Smooth muscle cell (in vitro differentiated cells): Measurements from ENCODE around the gene TRIM39. TPM values are rescaled to one million over a fixed set of nuclear protein-coding genes. Genes with fewer than 3 reads are reported as not detected.

ENCODE experiments used
- DNase-seq: peaks from one replicate; lab custom pipeline; 2025; ENCODE audit not compliant: unreplicated experiment; lab: John Stamatoyannopoulos, UW
- H2AFZ ChIP-seq: fragments of 200-600 bp; sonication (generic); 2 replicates; pipeline ENCODE4 v1.6.0; 2016; ENCODE audit warnings: antibody characterized with exemption, low read depth, mild to moderate bottlenecking
- H3F3A ChIP-seq: fragments of 200-600 bp; sonication (generic); 2 replicates; pipeline ENCODE4 v1.6.0; 2017; ENCODE audit warnings: antibody characterized with exemption, low read depth
- H3K27ac ChIP-seq: fragments of 200-600 bp; sonication (generic); 2 replicates; pipeline ENCODE4 v1.5.1; 2016; ENCODE audit warnings: low read depth, mild to moderate bottlenecking
- H3K27me3 ChIP-seq: fragments of 200-600 bp; sonication (generic); 2 replicates; pipeline ENCODE4 v1.6.1; 2016; ENCODE audit warnings: low read depth, mild to moderate bottlenecking
- H3K36me3 ChIP-seq: fragments of 200-600 bp; sonication (generic); 2 replicates; pipeline ENCODE4 v1.5.1; 2016; ENCODE audit warnings: low read depth
- H3K4me1 ChIP-seq: fragments of 200-600 bp; sonication (generic); 2 replicates; pipeline ENCODE4 v1.5.1; 2016; ENCODE audit warnings: low read depth
- H3K4me2 ChIP-seq: fragments of 200-600 bp; sonication (generic); 2 replicates; pipeline ENCODE4 v1.6.0; 2016; ENCODE audit warnings: mild to moderate bottlenecking
- H3K4me3 ChIP-seq: fragments of 200-600 bp; sonication (generic); 2 replicates; pipeline ENCODE4 v1.5.1; 2016; ENCODE audit warnings: mild to moderate bottlenecking
- H3K79me2 ChIP-seq: fragments of 200-600 bp; sonication (generic); 2 replicates; pipeline ENCODE4 v1.6.0; 2016; ENCODE audit warnings: low read depth, mild to moderate bottlenecking
- H3K9ac ChIP-seq: fragments of 200-600 bp; sonication (generic); 2 replicates; pipeline ENCODE4 v1.6.0; 2016; ENCODE audit warnings: low read depth
- H3K9me3 ChIP-seq: fragments of 200-600 bp; sonication (generic); replicated peaks from 2 replicates; pipeline ENCODE4 v1.5.1; 2016; ENCODE audit warnings: low read depth
- H4K20me1 ChIP-seq: fragments of 200-600 bp; sonication (generic); 2 replicates; pipeline ENCODE4 v1.6.0; 2016; ENCODE audit warnings: low read depth
- WGBS: methylation state at CpG from one replicate; pipeline ENCODE4 v1.1.7; 2016; ENCODE audit warnings: low lambda C conversion rate; 5-methylcytosine and 5-hydroxymethylcytosine counted together
- polyA plus RNA-seq: library from polyadenylated mRNA; unstranded; fragments of >200 nt; fragmentation: Nextera tagmentation; extraction: Ambion mirVana; gene quantifications from 2 replicates; pipeline ENCODE4 v1.2.1, GENCODE V29; 2016
- total RNA-seq: library from RNA; depleted of rRNA; stranded (reverse); fragments of >200 nt; gene quantifications from 2 replicates; pipeline ENCODE4 v1.2.3, GENCODE V29; 2014
- TF ChIP-seq, protein P1 (sequence below): fragments of 200-600 bp; sonication (generic); IDR thresholded peaks from 2 replicates; pipeline ENCODE4 v1.5.1; 2017; ENCODE audit warnings: borderline replicate concordance, mild to moderate bottlenecking, antibody characterized with exemption; ENCODE audit not compliant: insufficient read depth, poor library complexity, severe bottlenecking

The TRIM39 gene
- total and polyA plus RNA-seq, 2 experiments from 2014 or later = 12.4 to 22.6 TPM

DNA sequence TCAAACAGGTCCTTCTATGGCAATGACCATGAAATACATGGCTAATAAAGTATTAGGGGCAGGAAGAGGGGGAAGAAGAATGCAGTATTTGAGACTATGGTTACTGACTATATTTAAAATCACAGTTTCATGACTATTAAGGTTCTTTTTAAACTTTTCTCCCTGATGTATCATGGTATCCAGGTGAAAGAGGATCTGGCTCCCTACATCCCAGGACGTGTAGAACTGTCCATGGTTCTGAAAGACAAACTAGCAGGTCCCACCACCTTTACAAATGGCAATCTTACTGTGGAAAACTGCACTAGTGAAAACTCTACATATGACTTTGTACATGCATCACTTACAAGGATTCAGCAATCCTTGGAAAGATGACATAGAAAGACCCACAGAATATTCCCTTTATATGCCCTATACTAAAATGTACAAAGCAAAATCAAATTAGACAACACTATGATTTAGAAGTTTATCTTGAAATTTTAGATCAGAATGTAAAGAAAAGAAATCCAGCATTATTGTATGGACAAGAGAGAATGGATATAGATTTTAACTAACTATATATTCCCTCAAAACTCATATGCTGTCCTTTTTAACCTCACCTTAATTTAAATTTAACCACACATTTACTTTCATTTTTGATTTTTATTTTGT, 51.7 kb downstream of the TRIM39 start:
- no peak overlapping the region for H2AFZ ChIP-seq
- DNase-seq = no peak
- no peak overlapping the region for H3K4me3 ChIP-seq
- no peak overlapping the region for H3K27ac ChIP-seq
- TF ChIP-seq, protein P1, sequence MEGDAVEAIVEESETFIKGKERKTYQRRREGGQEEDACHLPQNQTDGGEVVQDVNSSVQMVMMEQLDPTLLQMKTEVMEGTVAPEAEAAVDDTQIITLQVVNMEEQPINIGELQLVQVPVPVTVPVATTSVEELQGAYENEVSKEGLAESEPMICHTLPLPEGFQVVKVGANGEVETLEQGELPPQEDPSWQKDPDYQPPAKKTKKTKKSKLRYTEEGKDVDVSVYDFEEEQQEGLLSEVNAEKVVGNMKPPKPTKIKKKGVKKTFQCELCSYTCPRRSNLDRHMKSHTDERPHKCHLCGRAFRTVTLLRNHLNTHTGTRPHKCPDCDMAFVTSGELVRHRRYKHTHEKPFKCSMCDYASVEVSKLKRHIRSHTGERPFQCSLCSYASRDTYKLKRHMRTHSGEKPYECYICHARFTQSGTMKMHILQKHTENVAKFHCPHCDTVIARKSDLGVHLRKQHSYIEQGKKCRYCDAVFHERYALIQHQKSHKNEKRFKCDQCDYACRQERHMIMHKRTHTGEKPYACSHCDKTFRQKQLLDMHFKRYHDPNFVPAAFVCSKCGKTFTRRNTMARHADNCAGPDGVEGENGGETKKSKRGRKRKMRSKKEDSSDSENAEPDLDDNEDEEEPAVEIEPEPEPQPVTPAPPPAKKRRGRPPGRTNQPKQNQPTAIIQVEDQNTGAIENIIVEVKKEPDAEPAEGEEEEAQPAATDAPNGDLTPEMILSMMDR = no peak
- 0% methylated on average over 1 of the region's 1 CpG for WGBS
- H3K4me1 ChIP-seq = no peaks in the 10 kb centered on the region
- H3K27me3 ChIP-seq = peaks cover 58% of the 10 kb centered on the region
- H3K9me3 ChIP-seq = no peaks in the 10 kb centered on the region
- H3K4me2 ChIP-seq = no peak overlapping the region
- H3K36me3 ChIP-seq = no peaks in the 10 kb centered on the region
- H4K20me1 ChIP-seq = no peaks in the 10 kb centered on the region
- H3K79me2 ChIP-seq = no peaks in the 10 kb centered on the region
- no peaks in the 10 kb centered on the region for H3F3A ChIP-seq
- no peak overlapping the region for H3K9ac ChIP-seq

DNA sequence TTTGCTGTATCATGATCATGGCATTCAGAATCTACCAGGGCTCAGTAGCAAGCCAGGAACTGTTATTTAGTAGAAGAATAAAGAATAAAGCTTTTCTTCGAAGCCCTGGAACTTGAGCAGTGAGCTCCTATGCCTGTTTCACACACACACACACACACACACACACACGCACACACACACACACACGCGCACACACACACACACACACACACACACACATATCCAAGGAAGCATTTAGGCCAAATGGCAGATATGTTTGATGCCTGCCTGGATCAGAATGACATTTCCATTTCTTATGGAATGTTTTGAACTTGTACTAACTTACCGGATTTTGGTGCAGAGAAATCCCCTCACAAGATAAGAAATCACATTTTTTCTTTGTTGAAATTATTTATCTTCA, 53.7 kb downstream of the TRIM39 start:
- 56% methylated on average over 5 of the region's 5 CpGs for WGBS
- no peaks in the 10 kb centered on the region for H3K4me1 ChIP-seq
- no peak overlapping the region for H3K9ac ChIP-seq
- no peaks in the 10 kb centered on the region for H3K9me3 ChIP-seq
- no peak overlapping the region for H3K4me2 ChIP-seq
- H3K36me3 ChIP-seq = no peaks in the 10 kb centered on the region
- no peaks in the 10 kb centered on the region for H4K20me1 ChIP-seq
- H3K79me2 ChIP-seq = no peaks in the 10 kb centered on the region
- H3K27ac ChIP-seq = no peak overlapping the region
- DNase-seq = no peak
- H2AFZ ChIP-seq = no peak overlapping the region
- TF ChIP-seq, protein P1 = no peak
- no peak overlapping the region for H3K4me3 ChIP-seq
- no peaks in the 10 kb centered on the region for H3F3A ChIP-seq
- H3K27me3 ChIP-seq = peaks cover 61% of the 10 kb centered on the region

DNA sequence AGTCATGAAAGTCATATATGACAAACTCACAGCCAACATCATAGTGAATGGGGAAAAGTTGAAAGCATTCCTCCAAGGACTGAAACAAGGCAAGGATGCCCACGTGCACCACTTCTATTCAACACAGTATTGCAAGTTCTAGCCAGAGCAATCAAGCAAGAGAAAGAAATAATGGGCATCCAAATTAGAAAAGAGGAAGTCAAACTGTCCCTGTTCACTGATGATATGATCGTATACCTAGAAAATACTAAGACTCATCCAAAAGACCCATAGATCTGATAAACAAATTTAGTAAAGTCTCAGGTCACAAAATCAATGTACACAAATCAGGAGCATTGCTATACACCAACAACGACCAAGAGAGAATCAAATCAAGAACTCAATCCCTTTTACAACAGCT, 59.4 kb downstream of the TRIM39 start:
- H3K4me2 ChIP-seq = no peak overlapping the region
- H3K79me2 ChIP-seq = no peaks in the 10 kb centered on the region
- no peaks in the 10 kb centered on the region for H3F3A ChIP-seq
- 52% methylated on average over 3 of the region's 3 CpGs for WGBS
- H2AFZ ChIP-seq = no peak overlapping the region
- TF ChIP-seq, protein P1 = no peak
- H3K9ac ChIP-seq = no peak overlapping the region
- H3K27me3 ChIP-seq = peaks cover 90% of the 10 kb centered on the region
- H4K20me1 ChIP-seq = no peaks in the 10 kb centered on the region
- no peaks in the 10 kb centered on the region for H3K4me1 ChIP-seq
- no peaks in the 10 kb centered on the region for H3K36me3 ChIP-seq
- DNase-seq = no peak
- no peaks in the 10 kb centered on the region for H3K9me3 ChIP-seq
- H3K4me3 ChIP-seq = no peak overlapping the region
- no peak overlapping the region for H3K27ac ChIP-seq

DNA sequence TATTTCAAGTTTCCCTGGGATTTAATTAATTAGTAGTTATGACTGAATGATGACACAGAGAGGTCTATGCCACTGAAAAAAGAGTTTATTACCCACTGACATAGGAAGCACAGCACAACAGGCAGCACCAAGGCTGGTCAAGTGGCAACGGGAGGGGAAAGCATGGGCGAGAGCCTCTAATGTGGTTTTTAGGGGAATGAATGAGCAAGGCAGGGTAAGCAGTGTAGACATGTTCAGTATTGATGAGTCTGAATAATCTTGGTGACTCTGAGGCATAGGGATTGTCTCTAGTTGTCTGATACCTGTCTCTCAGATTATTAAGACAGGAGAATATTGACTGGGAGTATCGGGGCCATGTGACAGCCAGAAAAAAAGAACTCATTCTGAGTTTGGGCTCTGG, 64.5 kb downstream of the TRIM39 start:
- Histone ChIP-seq H3K4me2 (no peak overlapping the region), H3K79me2 (no peaks in the 10 kb centered on the region), H3K4me1 (no peaks in the 10 kb centered on the region), H3K36me3 (no peaks in the 10 kb centered on the region), H3K27ac (no peak overlapping the region), H3K9ac (no peak overlapping the region), H4K20me1 (no peaks in the 10 kb centered on the region), H3F3A (no peaks in the 10 kb centered on the region), H3K9me3 (no peaks in the 10 kb centered on the region), H2AFZ (no peak overlapping the region), H3K27me3 (peaks cover 90% of the 10 kb centered on the region), H3K4me3 (no peak overlapping the region)
- 83% methylated on average over 3 of the region's 3 CpGs for WGBS
- DNase-seq = no peak
- TF ChIP-seq, protein P1 = no peak
